ENCODE measurements around the gene ROPN1L. TPM values are rescaled to one million over a fixed set of nuclear protein-coding genes. Genes with fewer than 3 reads are reported as not detected.

Gene ROPN1L
- total and polyA plus RNA-seq, 2 of the 4 experiments (the other 2 are of a cell fraction): 0.34 to 0.36 TPM

DNA sequence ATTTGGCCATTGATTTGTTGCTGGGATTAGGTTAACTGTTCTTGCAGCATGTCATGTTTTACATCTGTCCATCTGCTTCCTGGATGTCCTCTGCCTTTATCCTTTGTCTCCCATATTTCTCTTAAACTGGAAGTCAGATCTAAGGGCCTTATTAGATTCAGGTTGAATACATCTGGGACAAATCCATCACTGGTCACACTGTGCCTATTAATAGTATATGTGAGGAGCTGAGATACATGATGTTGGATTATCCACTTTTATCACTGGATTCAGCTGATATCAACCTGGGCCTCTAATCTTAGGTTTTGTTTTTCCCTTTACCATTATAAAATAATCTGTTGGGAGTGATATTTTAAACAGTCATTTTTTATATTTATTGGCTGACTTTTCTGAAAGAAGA lies 41.8 kb upstream of the ROPN1L start:
- no peak overlapping the region for H2BK20ac ChIP-seq (ENCODE audit: low read depth, low read length)
- peaks cover 7% of the 10 kb centered on the region for H3K9me1 ChIP-seq (ENCODE audit: insufficient read depth, low read length)
- no peak overlapping the region for H4K8ac ChIP-seq (ENCODE audit: low read depth in 2 of 2, low read length in 2 of 2)
- intact Hi-C loops (cut with micrococcal nuclease) (loop anchor here (2.0 kb wide), 1 partner anchor 117 kb away; no protein-coding TSS in a partner anchor), in situ Hi-C loops (cut with MboI; ENCODE audit: low sequenced_read_pairs) (no loop called here), dilution Hi-C loops (cut with HindIII; ENCODE audit: low sequenced_read_pairs, unreplicated experiment) (no loop called here)
- peaks cover 22% of the 10 kb centered on the region for H3K36me3 ChIP-seq (ENCODE audit: control insufficient read depth, insufficient read depth, low read length)
- H4K20me1 ChIP-seq (ENCODE audit: insufficient read depth, low read length): peaks cover 10% of the 10 kb centered on the region
- no peak overlapping the region for H2AK5ac ChIP-seq (ENCODE audit: low read depth, low read length)
- no peak overlapping the region for H3K18ac ChIP-seq (ENCODE audit: low read depth, low read length)
- H3K9ac ChIP-seq (ENCODE audit: low read depth, low read length): no peak overlapping the region
- no peak overlapping the region for H3K56ac ChIP-seq (ENCODE audit: extremely low read depth, insufficient read depth, low read length)
- H2BK15ac ChIP-seq (ENCODE audit: low read depth, low read length): no peak overlapping the region
- no peak overlapping the region for H2AK9ac ChIP-seq (replicated peaks; ENCODE audit: low read depth, low read length, poor library complexity)
- H3K4me1 ChIP-seq (ENCODE audit: control insufficient read depth, insufficient read depth, low read length): no peaks in the 10 kb centered on the region
- CTCF ChIA-PET: interaction anchor here (0.6 kb wide), 1 partner anchor 183 kb away, joined by 3 read pairs; no protein-coding TSS in a partner anchor
- no peak for ATAC-seq (ENCODE audit: low read depth)
- no peak overlapping the region for H3K27ac ChIP-seq (ENCODE audit: insufficient read depth, low read length)
- no TSS peak for BruUV-seq (replicated peaks)
- no peak overlapping the region for H3K23ac ChIP-seq (ENCODE audit: low read depth, low read length)
- no peaks in the 10 kb centered on the region for H3K9me3 ChIP-seq (ENCODE audit: control insufficient read depth, insufficient read depth, low read length)
- no peak overlapping the region for H4K91ac ChIP-seq (ENCODE audit: insufficient read depth, low read depth, low read length)
- H3K4ac ChIP-seq (ENCODE audit: low read depth, low read length): no peak overlapping the region
- H2BK120ac ChIP-seq (ENCODE audit: low read depth, low read length): no peak overlapping the region
- H3K27me3 ChIP-seq (ENCODE audit: control insufficient read depth, insufficient read depth, low read length): no peaks in the 10 kb centered on the region
- DNase-seq: no peak
- no peak overlapping the region for H2BK5ac ChIP-seq (ENCODE audit: low read depth, low read length, poor library complexity, severe bottlenecking)
- H4K5ac ChIP-seq (ENCODE audit: low read depth, low read length): no peak overlapping the region
- H3K4me2 ChIP-seq (ENCODE audit: low read depth, low read length): no peak overlapping the region
- no peak overlapping the region for H2AFZ ChIP-seq (replicated peaks; ENCODE audit: low read length, poor library complexity)
- no peak overlapping the region for H3K14ac ChIP-seq (replicated peaks; ENCODE audit: low read depth, low read length)
- POLR2A ChIA-PET (ENCODE audit: unreplicated experiment): no interaction called here
- H3K79me1 ChIP-seq (ENCODE audit: low read depth in 1 of 2, low read length in 2 of 2): peaks cover 30 to 45% of the 10 kb centered on the region in 2 experiments
- no peak for TF ChIP-seq BHLHE40 (IDR thresholded peaks at IDR 0.05; ENCODE audit: low read depth, low read length)
- no peak for TF ChIP-seq FOS (IDR thresholded peaks at IDR 0.05; ENCODE audit: low read depth, low read length)
- TF ChIP-seq RCOR1 (IDR thresholded peaks at IDR 0.05; ENCODE audit: insufficient replicate concordance, low read length): no peak
- TF ChIP-seq MXI1 (IDR thresholded peaks at IDR 0.05; ENCODE audit: borderline replicate concordance, low read depth, low read length): no peak
- H3K4me3 ChIP-seq (ENCODE audit: insufficient read depth, low read depth, low read length): no peak overlapping the region
